ENCODE data around the gene ZNF625. TPM values are rescaled to one million over a fixed set of nuclear protein-coding genes. Genes with fewer than 3 reads are reported as not detected.

The ZNF625 gene
- total RNA-seq, 1 donor from 2014 or later = 26.7 TPM

- no peak for DNase-seq (ENCODE audit: low spot score)
- Mint-ChIP-seq H3K27me3 (ENCODE audit: unreplicated experiment) (peaks cover 10% of the 10 kb centered on the region), H3K9me3 (ENCODE audit: unreplicated experiment) (no peaks in the 10 kb centered on the region), H3K4me1 (ENCODE audit: unreplicated experiment) (peaks cover 20% of the 10 kb centered on the region), H3K27ac (ENCODE audit: unreplicated experiment) (peak overlapping the region; percentile 96), H3K36me3 (ENCODE audit: low read depth, unreplicated experiment) (peaks cover 13% of the 10 kb centered on the region), H3K4me3 (ENCODE audit: unreplicated experiment) (peak overlapping the region; percentile 95)
- no peak for TF ChIP-seq CTCF (IDR thresholded peaks at IDR 0.05; ENCODE audit: unreplicated experiment)
These were observed 7.3 kb upstream of the ZNF625 start for GRCh38 chr19:12163826-12164225.

- Mint-ChIP-seq H3K27me3 (ENCODE audit: unreplicated experiment) (peaks cover 10% of the 10 kb centered on the region), H3K4me1 (ENCODE audit: unreplicated experiment) (peaks cover 20% of the 10 kb centered on the region), H3K4me3 (ENCODE audit: unreplicated experiment) (peak within 1 kb of the TSS; percentile 95), H3K9me3 (ENCODE audit: unreplicated experiment) (no peaks in the 10 kb centered on the region), H3K36me3 (ENCODE audit: low read depth, unreplicated experiment) (peaks cover 13% of the 10 kb centered on the region), H3K27ac (ENCODE audit: unreplicated experiment) (peak within 1 kb of the TSS; percentile 96)
- TF ChIP-seq CTCF (IDR thresholded peaks at IDR 0.05; ENCODE audit: unreplicated experiment) = no peak
- peak; percentile 92 for DNase-seq (ENCODE audit: low spot score)
These were observed 6.6 kb upstream of the ZNF625 start, which contains the start of gene ZNF136 for GRCh38 chr19:12162882-12163806. ZNF136 (plus strand) TSS chr19:12163096; CDS start chr19:12163204, 108 bp downstream.

GRCh38 chr19:12162513-12162881 is 6.0 kb upstream of the ZNF625 start:
- Mint-ChIP-seq H3K36me3 (ENCODE audit: low read depth, unreplicated experiment) (peaks cover 13% of the 10 kb centered on the region), H3K4me1 (ENCODE audit: unreplicated experiment) (peaks cover 20% of the 10 kb centered on the region), H3K27ac (ENCODE audit: unreplicated experiment) (peak overlapping the region; percentile 95), H3K4me3 (ENCODE audit: unreplicated experiment) (peak overlapping the region; percentile 88), H3K9me3 (ENCODE audit: unreplicated experiment) (no peaks in the 10 kb centered on the region), H3K27me3 (ENCODE audit: unreplicated experiment) (peaks cover 10% of the 10 kb centered on the region)
- DNase-seq (ENCODE audit: low spot score) = no peak
- TF ChIP-seq CTCF (IDR thresholded peaks at IDR 0.05; ENCODE audit: unreplicated experiment) = no peak

- no peak for TF ChIP-seq CTCF (IDR thresholded peaks at IDR 0.05; ENCODE audit: unreplicated experiment)
- H3K27me3 Mint-ChIP-seq (ENCODE audit: unreplicated experiment) = peaks cover 16% of the 10 kb centered on the region
- H3K4me3 Mint-ChIP-seq (ENCODE audit: unreplicated experiment) = no peak overlapping the region
- H3K36me3 Mint-ChIP-seq (ENCODE audit: low read depth, unreplicated experiment) = peaks cover 8% of the 10 kb centered on the region
- H3K9me3 Mint-ChIP-seq (ENCODE audit: unreplicated experiment) = no peaks in the 10 kb centered on the region
- no peak for DNase-seq (ENCODE audit: low spot score)
- H3K4me1 Mint-ChIP-seq (ENCODE audit: unreplicated experiment) = peaks cover 22% of the 10 kb centered on the region
- no peak overlapping the region for H3K27ac Mint-ChIP-seq (ENCODE audit: unreplicated experiment)
These were observed 3.4 kb upstream of the ZNF625 start for GRCh38 chr19:12159773-12160414.
